ENCODE measurements around the gene UBE2S.

DNA sequence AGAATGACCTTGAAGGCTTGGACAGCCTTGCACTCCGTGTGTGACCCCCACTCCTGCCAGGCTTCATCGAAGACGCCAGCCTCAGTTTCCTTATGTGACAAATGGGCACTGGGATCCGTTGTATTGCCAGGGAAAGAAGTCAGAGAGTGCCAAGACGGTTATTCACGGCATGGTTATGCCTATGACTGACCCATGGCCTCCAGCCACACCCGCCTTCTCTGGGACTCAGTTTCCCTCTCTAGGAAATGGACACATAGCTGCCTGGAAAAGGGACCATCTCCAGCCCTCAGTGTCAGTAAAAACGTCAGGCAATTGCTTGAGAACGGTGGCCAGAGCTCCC is 915 bp upstream of the UBE2S start:
- TF ChIP-seq POLR2A (IDR thresholded peaks at IDR 0.05): no peak
- no peak for TF ChIP-seq POLR2AphosphoS5 (IDR thresholded peaks at IDR 0.05)
